Cardiac muscle cell (in vitro differentiated cells and primary cell): ENCODE data around the gene MNDA. TPM values are rescaled to one million over a fixed set of nuclear protein-coding genes. Genes with fewer than 3 reads are reported as not detected.

ENCODE experiments used
- DNase-seq, 2 donors: peaks; one replicate each; pipeline versions ENCODE4 v3.0.0 to v3.0.0-alpha.2; 2010 to 2017; ENCODE audit warnings: low read depth in 1 of 2, low spot score in 1 of 2
- H3K27ac ChIP-seq: fragments of 200-600 bp; sonication (generic); 2 replicates; pipeline ENCODE4 v1.5.1; 2016
- H3K27me3 ChIP-seq: fragments of 200-600 bp; sonication (generic); 2 replicates; pipeline ENCODE4 v1.6.0; 2016; ENCODE audit warnings: control low read depth
- H3K36me3 ChIP-seq: fragments of 200-600 bp; sonication (generic); 2 replicates; pipeline ENCODE4 v1.5.1; 2016; ENCODE audit warnings: control low read depth
- H3K4me1 ChIP-seq: fragments of 200-600 bp; sonication (generic); 2 replicates; pipeline ENCODE4 v1.8.1; 2017; ENCODE audit warnings: low read depth, mild to moderate bottlenecking, mixed run types
- H3K4me3 ChIP-seq: fragments of 200-600 bp; sonication (generic); 2 replicates; pipeline ENCODE4 v1.5.1; 2016; ENCODE audit warnings: mild to moderate bottlenecking
- H3K9me3 ChIP-seq: fragments of 200-600 bp; sonication (generic); 2 replicates; pipeline ENCODE4 v1.5.1; 2017; ENCODE audit warnings: low read depth, mild to moderate bottlenecking, control low read depth
- CTCF ChIP-seq: IDR thresholded peaks from 2 replicates; pipeline ENCODE4 v1.5.1; 2012; ENCODE audit warnings: low read depth, mild to moderate bottlenecking, low read length
- polyA plus RNA-seq: library from polyadenylated mRNA; unstranded; fragments of >200 nt; fragmentation: Nextera tagmentation; extraction: Ambion mirVana; gene quantifications from 2 replicates; pipeline ENCODE4 v1.2.1, GENCODE V29; 2016
- total RNA-seq: library from RNA; depleted of rRNA; stranded (reverse); fragments of >200 nt; gene quantifications from 2 replicates; pipeline ENCODE4 v1.2.3, GENCODE V29; 2016

The MNDA gene
- total and polyA plus RNA-seq, 2 experiments from 2014 or later = not detected

- Histone ChIP-seq H3K27ac (no peak overlapping the region), H3K9me3 (no peaks in the 10 kb centered on the region), H3K27me3 (no peaks in the 10 kb centered on the region), H3K36me3 (no peaks in the 10 kb centered on the region), H3K4me1 (no peaks in the 10 kb centered on the region), H3K4me3 (no peak overlapping the region)
- peak in 1 of 2 donors; percentile 76 for DNase-seq
- TF ChIP-seq CTCF = no peak
Observed at GRCh38 chr1:158819461-158820443, 11.4 kb upstream of the MNDA start.

- H3K9me3 ChIP-seq = no peaks in the 10 kb centered on the region
- H3K4me3 ChIP-seq = no peak overlapping the region
- no peaks in the 10 kb centered on the region for H3K27me3 ChIP-seq
- no peak overlapping the region for H3K27ac ChIP-seq
- TF ChIP-seq CTCF = no peak
- no peaks in the 10 kb centered on the region for H3K36me3 ChIP-seq
- DNase-seq = no peak
- no peaks in the 10 kb centered on the region for H3K4me1 ChIP-seq
Observed at GRCh38 chr1:158821723-158822122, 9.4 kb upstream of the MNDA start.

DNA sequence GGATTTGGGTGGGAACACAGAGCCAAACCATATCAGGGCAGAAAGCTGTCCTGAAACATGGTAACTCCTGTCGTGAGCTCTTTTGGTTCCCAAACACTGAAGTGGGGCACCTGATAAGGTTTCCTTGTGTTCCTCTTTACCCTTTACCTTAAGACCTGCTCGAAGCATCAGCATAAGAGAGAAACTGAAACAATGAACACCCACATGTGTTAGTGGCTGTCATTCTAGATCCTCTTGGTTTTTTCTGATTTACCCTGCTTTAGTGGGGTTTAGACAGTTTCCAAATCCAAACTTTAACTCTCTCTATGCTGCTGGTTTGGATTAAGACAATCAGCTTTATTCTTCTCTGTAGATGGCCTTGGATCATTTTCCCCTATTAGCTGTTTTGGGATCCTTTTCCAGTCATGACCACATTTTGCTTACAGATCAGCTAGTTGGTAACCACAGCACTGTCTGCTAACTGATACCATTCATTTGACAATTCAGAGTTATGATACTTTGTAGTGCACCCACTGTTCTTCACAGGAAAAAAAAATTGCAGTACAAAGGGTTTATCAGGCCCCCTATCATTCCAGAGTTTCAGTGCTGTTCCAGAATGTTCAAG, 975 bp upstream of the MNDA start:
- H3K4me3 ChIP-seq = no peak overlapping the region
- H3K27me3 ChIP-seq = no peaks in the 10 kb centered on the region
- TF ChIP-seq CTCF = no peak
- H3K36me3 ChIP-seq = no peaks in the 10 kb centered on the region
- H3K4me1 ChIP-seq = no peaks in the 10 kb centered on the region
- no peak for DNase-seq
- H3K27ac ChIP-seq = no peak overlapping the region
- H3K9me3 ChIP-seq = no peaks in the 10 kb centered on the region

- no peaks in the 10 kb centered on the region for H3K4me1 ChIP-seq
- no peak for TF ChIP-seq CTCF
- DNase-seq = no peak
- H3K4me3 ChIP-seq = no peak overlapping the region
- H3K36me3 ChIP-seq = no peaks in the 10 kb centered on the region
- no peaks in the 10 kb centered on the region for H3K9me3 ChIP-seq
- no peaks in the 10 kb centered on the region for H3K27me3 ChIP-seq
- H3K27ac ChIP-seq = no peak overlapping the region
Observed at GRCh38 chr1:158833264-158833663, 2.1 kb downstream of the MNDA start.

- Histone ChIP-seq H3K27ac (no peak overlapping the region), H3K36me3 (no peaks in the 10 kb centered on the region), H3K4me3 (no peak overlapping the region), H3K4me1 (no peaks in the 10 kb centered on the region), H3K9me3 (no peaks in the 10 kb centered on the region), H3K27me3 (no peaks in the 10 kb centered on the region)
- no peak for TF ChIP-seq CTCF
- no peak for DNase-seq
Observed at GRCh38 chr1:158836038-158836437, 4.9 kb downstream of the MNDA start.
